Measurements from ENCODE around the gene EPAS1. TPM values are rescaled to one million over a fixed set of nuclear protein-coding genes. Genes with fewer than 3 reads are reported as not detected.

EPAS1 gene
- total RNA-seq, 1 experiment from 2014 or later = 146 TPM

DNA sequence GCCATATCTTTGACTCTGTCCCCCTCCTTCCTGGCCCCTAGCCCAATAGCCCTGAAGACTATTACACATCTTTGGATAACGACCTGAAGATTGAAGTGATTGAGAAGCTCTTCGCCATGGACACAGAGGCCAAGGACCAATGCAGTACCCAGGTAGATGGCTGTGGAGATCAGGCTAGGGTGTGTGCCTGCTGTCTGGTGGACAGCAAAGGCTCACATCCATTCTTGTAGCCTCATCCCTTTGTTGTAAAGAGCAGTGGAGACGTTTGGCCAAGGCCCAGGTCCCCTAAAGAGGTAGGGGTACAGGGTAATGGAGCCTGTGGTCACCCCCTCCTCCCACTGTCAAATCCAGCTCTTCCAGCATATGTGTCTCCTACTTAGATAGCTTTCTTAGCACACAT lies 81.4 kb downstream of the EPAS1 start:
- no peaks in the 10 kb centered on the region for H3K27me3 Mint-ChIP-seq (ENCODE audit: insufficient read depth, unreplicated experiment)
- no TSS peak for BruUV-seq (replicated peaks)
- no peaks in the 10 kb centered on the region for H3K4me1 Mint-ChIP-seq (ENCODE audit: insufficient read depth, unreplicated experiment)
- no peaks in the 10 kb centered on the region for H3K9me3 Mint-ChIP-seq (ENCODE audit: unreplicated experiment)
- H3K36me3 Mint-ChIP-seq (ENCODE audit: insufficient read depth, unreplicated experiment) = peaks cover 81% of the 10 kb centered on the region
- POLR2A ChIA-PET = interaction anchor here (0.7 to 2.0 kb wide), 4 partner anchors 9 to 151 kb away, joined by 4 to 7 read pairs (median 5); no protein-coding TSS in a partner anchor
- H3K4me3 Mint-ChIP-seq (ENCODE audit: unreplicated experiment) = no peak overlapping the region
- CTCF ChIA-PET = interaction anchor here (1.0 to 1.5 kb wide), 4 partner anchors 13 to 368 kb away, joined by 5 read pairs; no protein-coding TSS in a partner anchor
- TF ChIP-seq, protein P1, sequence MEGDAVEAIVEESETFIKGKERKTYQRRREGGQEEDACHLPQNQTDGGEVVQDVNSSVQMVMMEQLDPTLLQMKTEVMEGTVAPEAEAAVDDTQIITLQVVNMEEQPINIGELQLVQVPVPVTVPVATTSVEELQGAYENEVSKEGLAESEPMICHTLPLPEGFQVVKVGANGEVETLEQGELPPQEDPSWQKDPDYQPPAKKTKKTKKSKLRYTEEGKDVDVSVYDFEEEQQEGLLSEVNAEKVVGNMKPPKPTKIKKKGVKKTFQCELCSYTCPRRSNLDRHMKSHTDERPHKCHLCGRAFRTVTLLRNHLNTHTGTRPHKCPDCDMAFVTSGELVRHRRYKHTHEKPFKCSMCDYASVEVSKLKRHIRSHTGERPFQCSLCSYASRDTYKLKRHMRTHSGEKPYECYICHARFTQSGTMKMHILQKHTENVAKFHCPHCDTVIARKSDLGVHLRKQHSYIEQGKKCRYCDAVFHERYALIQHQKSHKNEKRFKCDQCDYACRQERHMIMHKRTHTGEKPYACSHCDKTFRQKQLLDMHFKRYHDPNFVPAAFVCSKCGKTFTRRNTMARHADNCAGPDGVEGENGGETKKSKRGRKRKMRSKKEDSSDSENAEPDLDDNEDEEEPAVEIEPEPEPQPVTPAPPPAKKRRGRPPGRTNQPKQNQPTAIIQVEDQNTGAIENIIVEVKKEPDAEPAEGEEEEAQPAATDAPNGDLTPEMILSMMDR (IDR thresholded peaks at IDR 0.05; ENCODE audit: unreplicated experiment) = no peak
- DNase-seq (ENCODE audit: unreplicated experiment) = no peak
- intact Hi-C loops (cut with micrococcal nuclease) = no loop called here
- no peak overlapping the region for H3K27ac Mint-ChIP-seq (ENCODE audit: low read depth, unreplicated experiment)

DNA sequence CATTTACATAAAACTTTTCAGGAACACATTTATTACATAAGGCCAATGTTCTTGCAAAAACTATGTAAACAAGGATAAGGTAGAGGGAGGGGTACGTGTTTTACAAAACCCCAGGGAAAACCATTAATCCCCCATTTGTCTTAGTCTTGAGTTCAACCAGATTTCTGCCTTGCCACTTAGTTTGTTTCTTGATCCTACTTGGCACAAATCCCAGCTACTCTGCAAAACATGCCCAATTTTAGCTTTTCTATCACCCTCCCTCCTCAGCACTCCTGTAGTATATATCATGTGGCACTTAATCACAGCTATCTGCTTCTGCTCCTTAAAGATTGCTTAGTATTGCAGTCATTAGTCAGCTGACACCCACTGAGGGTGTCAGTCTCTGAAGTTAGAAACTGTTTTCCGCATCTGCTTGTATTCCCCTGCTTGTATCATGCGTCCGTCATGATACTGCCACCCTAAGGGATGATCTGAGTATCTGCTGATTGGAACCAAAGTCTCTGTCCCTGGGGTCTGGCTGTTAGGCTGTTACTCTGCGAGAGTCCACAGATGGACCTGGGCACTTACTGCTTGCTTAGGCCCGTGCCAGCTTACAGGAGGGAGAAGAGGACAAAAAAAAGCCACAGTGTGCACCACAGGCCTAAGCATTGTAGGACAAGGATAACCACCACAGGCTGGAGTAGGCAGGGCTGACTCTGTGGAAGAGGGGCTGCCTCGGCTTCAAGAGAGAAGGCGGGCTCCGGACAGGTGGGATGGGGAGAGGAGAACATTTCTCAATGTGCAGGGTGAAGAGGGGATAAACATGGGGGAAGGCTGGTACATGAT lies 82.2 kb downstream of the EPAS1 start:
- BruUV-seq (replicated peaks) = no TSS peak
- intact Hi-C loops (cut with micrococcal nuclease) = no loop called here
- Mint-ChIP-seq H3K27me3 (ENCODE audit: insufficient read depth, unreplicated experiment) (no peaks in the 10 kb centered on the region), H3K4me1 (ENCODE audit: insufficient read depth, unreplicated experiment) (no peaks in the 10 kb centered on the region), H3K36me3 (ENCODE audit: insufficient read depth, unreplicated experiment) (peaks cover 81% of the 10 kb centered on the region), H3K27ac (ENCODE audit: low read depth, unreplicated experiment) (no peak overlapping the region), H3K4me3 (ENCODE audit: unreplicated experiment) (no peak overlapping the region), H3K9me3 (ENCODE audit: unreplicated experiment) (no peaks in the 10 kb centered on the region)
- TF ChIP-seq, protein P1 (IDR thresholded peaks at IDR 0.05; ENCODE audit: unreplicated experiment) = no peak
- no peak for DNase-seq (ENCODE audit: unreplicated experiment)
- POLR2A ChIA-PET = interaction anchor here (1.4 to 2.0 kb wide), 2 partner anchors 15 to 29 kb away, joined by 6 to 7 read pairs; no protein-coding TSS in a partner anchor
- CTCF ChIA-PET = interaction anchor here (0.5 to 1.5 kb wide), 5 partner anchors 14 to 874 kb away, joined by 3 to 5 read pairs (median 5); no protein-coding TSS in a partner anchor

DNA sequence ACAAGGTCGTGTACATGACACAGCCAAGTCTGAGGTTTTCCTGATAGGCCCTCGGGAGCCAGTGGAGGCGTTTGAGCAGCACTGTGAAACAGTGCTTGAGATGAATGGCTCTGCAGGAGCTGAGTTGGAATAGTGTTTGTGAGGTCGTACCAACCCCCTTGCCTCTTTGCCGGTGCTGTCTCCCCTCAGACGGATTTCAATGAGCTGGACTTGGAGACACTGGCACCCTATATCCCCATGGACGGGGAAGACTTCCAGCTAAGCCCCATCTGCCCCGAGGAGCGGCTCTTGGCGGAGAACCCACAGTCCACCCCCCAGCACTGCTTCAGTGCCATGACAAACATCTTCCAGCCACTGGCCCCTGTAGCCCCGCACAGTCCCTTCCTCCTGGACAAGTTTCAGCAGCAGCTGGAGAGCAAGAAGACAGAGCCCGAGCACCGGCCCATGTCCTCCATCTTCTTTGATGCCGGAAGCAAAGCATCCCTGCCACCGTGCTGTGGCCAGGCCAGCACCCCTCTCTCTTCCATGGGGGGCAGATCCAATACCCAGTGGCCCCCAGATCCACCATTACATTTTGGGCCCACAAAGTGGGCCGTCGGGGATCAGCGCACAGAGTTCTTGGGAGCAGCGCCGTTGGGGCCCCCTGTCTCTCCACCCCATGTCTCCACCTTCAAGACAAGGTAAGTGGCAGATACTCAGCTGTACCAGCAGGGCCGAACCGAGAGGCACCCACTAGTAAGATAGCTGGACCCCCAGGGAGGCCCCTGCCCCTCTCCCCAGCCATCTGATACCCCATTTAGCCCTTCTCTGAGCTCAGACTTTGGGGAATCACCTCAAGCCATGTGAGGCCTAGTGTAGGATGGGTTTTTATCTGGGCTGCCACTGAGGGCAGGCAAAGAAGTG lies 83.1 kb downstream of the EPAS1 start:
- ChIA-PET POLR2A (no interaction called here), CTCF (interaction anchor here (0.5 to 0.9 kb wide), 6 partner anchors 16 to 874 kb away, joined by 3 to 6 read pairs (median 3); no protein-coding TSS in a partner anchor)
- Mint-ChIP-seq H3K36me3 (ENCODE audit: insufficient read depth, unreplicated experiment) (peaks cover 81% of the 10 kb centered on the region), H3K27ac (ENCODE audit: low read depth, unreplicated experiment) (no peak overlapping the region), H3K27me3 (ENCODE audit: insufficient read depth, unreplicated experiment) (no peaks in the 10 kb centered on the region), H3K4me1 (ENCODE audit: insufficient read depth, unreplicated experiment) (no peaks in the 10 kb centered on the region), H3K4me3 (ENCODE audit: unreplicated experiment) (no peak overlapping the region), H3K9me3 (ENCODE audit: unreplicated experiment) (no peaks in the 10 kb centered on the region)
- TF ChIP-seq, protein P1 (IDR thresholded peaks at IDR 0.05; ENCODE audit: unreplicated experiment) = no peak
- intact Hi-C loops (cut with micrococcal nuclease) = no loop called here
- BruUV-seq (replicated peaks) = no TSS peak
- DNase-seq (ENCODE audit: unreplicated experiment) = no peak
